Left lung (tissue), 10 donors: ENCODE results near the gene UBR3. TPM values are rescaled to one million over a fixed set of nuclear protein-coding genes. Genes with fewer than 3 reads are reported as not detected.
A peak's percentile ranks its signal among the peaks of the same experiment; 100 is the strongest.

Source experiments
- ATAC-seq: fragments of 200-7000 bp; cut with Tn5 transposase; one replicate; pipeline ENCODE4 v1.9.1; 2020; ENCODE audit warnings: moderate library complexity
- DNase-seq, 4 donors: peaks; one replicate each; pipeline ENCODE4 v3.0.0-alpha.2; 2013 to 2020
- H3K27ac ChIP-seq, 2 donors: fragments of 200-600 bp; sonication (generic) in 1 of 2; one replicate each; pipeline versions ENCODE4 v1.5.0 to v1.8.0; 2020 to 2021
- H3K27me3 ChIP-seq, 2 donors: fragments of 200-600 bp; sonication (generic) in 1 of 2; one replicate each; pipeline versions ENCODE4 v1.5.0 to v1.8.0; 2020 to 2021
- H3K36me3 ChIP-seq, 2 donors: fragments of 200-600 bp; sonication (generic) in 1 of 2; one replicate each; pipeline versions ENCODE4 v1.5.0 to v1.8.0; 2020 to 2021
- H3K4me1 ChIP-seq, 2 donors: fragments of 200-600 bp; one replicate each; pipeline ENCODE4 v1.8.0; 2021
- H3K4me3 ChIP-seq, 2 donors: fragments of 200-600 bp; sonication (generic) in 1 of 2; one replicate each; pipeline versions ENCODE4 v1.5.0 to v1.8.0; 2020 to 2021; ENCODE audit warnings: mild to moderate bottlenecking in 1 of 2
- H3K9me3 ChIP-seq, 2 donors: fragments of 200-600 bp; sonication (generic) in 1 of 2; one replicate each; pipeline versions ENCODE4 v1.5.0 to v1.8.0; 2020 to 2021
- CTCF ChIP-seq, 2 donors: fragments of 200-600 bp; sonication (generic) in 1 of 2; IDR thresholded peaks; one replicate each; pipeline versions ENCODE4 v1.5.0 to v1.8.0; 2021; ENCODE audit warnings: antibody characterized with exemption in 2 of 2
- intact Hi-C, 2 donors: fragments of 100-400 bp; cut with DNase I; formaldehyde crosslinking; loops; one replicate each; pipeline versions ENCODE4 v1.11.2 to v1.14.2; 2022
- polyA plus RNA-seq, 6 donors: library from polyadenylated mRNA; unstranded; fragments of 120-200 nt; gene quantifications; one replicate each; pipeline ENCODE4 v1.2.1, GENCODE V29; 2013; ENCODE audit not compliant: insufficient read length in 6 of 6
- total RNA-seq, 2 donors: library from RNA; stranded (reverse); fragmentation: NEBNext Ultra II Directional; extraction: Animal tissue kit (Norgen Biotek cat#: 25700); gene quantifications; one replicate each; pipeline ENCODE4 v1.2.1, GENCODE V29; 2021
- donor health status: DM: no; HTN: yes; CAD: no.
- donor health status: DM: no; HTN: no; CAD: no.

UBR3 gene
- total and polyA plus RNA-seq, 8 donors = 33.2 to 48.0 (median 40.7) TPM

- Histone ChIP-seq H3K9me3 (no peaks in the 10 kb centered on the region), H3K4me3 (no peak overlapping the region), H3K36me3 (peaks cover 0 to 23% of the 10 kb centered on the region in 2 donors), H3K27ac (no peak overlapping the region), H3K27me3 (no peaks in the 10 kb centered on the region), H3K4me1 (no peaks in the 10 kb centered on the region)
- ATAC-seq (no peak), DNase-seq (no peak)
- intact Hi-C loops = no loop called here
- TF ChIP-seq CTCF (IDR thresholded peaks at IDR 0.05) = no peak
These were observed 198.0 kb downstream of the UBR3 start for GRCh38 chr2:170025223-170025622.

DNA sequence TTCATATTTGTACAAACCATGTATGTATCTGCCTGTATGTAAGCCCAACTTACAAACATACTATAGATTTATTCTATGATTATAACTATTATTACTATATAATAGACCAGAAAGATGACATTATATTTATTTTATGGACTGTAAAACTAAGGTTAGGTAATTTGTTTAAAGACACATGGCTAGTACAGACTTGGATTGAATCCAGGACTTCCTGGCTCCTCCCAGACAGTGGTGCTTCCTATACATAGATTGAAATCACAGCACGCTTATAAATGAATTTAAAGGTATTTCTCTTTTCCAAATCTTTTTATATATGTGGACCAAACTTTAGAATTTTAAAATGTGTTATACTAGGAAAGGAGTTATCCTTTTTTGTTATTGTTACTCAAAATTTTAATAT lies 199.1 kb downstream of the UBR3 start:
- H3K4me1 ChIP-seq = no peaks in the 10 kb centered on the region
- no peak overlapping the region for H3K4me3 ChIP-seq
- no peak for TF ChIP-seq CTCF (IDR thresholded peaks at IDR 0.05)
- no peak for ATAC-seq
- peaks cover 0 to 3% of the 10 kb centered on the region in 2 donors for H3K9me3 ChIP-seq
- H3K27ac ChIP-seq = no peak overlapping the region
- peaks cover 0 to 33% of the 10 kb centered on the region in 2 donors for H3K36me3 ChIP-seq
- intact Hi-C loops = no loop called here
- no peak for DNase-seq
- H3K27me3 ChIP-seq = no peaks in the 10 kb centered on the region

- no peak overlapping the region for H3K4me3 ChIP-seq
- H3K36me3 ChIP-seq = peaks cover 0 to 28% of the 10 kb centered on the region in 2 donors
- no peaks in the 10 kb centered on the region for H3K27me3 ChIP-seq
- intact Hi-C loops = no loop called here
- H3K9me3 ChIP-seq = peaks cover 0 to 3% of the 10 kb centered on the region in 2 donors
- H3K27ac ChIP-seq = peak overlapping the region in 1 of 2 donors; percentile 37
- no peaks in the 10 kb centered on the region for H3K4me1 ChIP-seq
- no peak for ATAC-seq
- TF ChIP-seq CTCF (IDR thresholded peaks at IDR 0.05) = no peak
- no peak for DNase-seq
These were observed 202.3 kb downstream of the UBR3 start for GRCh38 chr2:170029551-170029950.

DNA sequence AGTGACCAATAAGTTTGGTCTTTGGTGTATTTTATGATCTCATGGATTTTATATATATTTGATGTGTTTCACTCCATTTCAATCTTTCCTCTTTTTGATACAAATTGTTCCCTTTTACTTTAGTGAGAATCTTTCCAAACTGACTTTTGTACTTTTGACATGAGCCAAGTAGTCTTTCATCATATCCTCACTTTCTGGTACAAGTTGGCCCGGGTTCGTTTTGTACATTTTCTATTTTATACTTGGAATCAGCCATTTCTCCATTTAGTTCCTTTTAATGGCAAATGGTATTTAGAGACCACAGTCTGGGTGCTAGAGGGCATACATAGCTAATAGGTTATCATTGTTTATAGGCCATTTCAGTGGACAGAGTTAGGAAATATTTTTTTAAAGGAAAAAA lies 202.8 kb downstream of the UBR3 start:
- Histone ChIP-seq H3K27me3 (no peaks in the 10 kb centered on the region), H3K4me1 (no peaks in the 10 kb centered on the region), H3K36me3 (peaks cover 0 to 28% of the 10 kb centered on the region in 2 donors), H3K4me3 (no peak overlapping the region), H3K27ac (peak overlapping the region in 1 of 2 donors; percentile 37), H3K9me3 (peaks cover 0 to 3% of the 10 kb centered on the region in 2 donors)
- no peak for TF ChIP-seq CTCF (IDR thresholded peaks at IDR 0.05)
- ATAC-seq (no peak), DNase-seq (no peak)
- intact Hi-C loops = no loop called here

DNA sequence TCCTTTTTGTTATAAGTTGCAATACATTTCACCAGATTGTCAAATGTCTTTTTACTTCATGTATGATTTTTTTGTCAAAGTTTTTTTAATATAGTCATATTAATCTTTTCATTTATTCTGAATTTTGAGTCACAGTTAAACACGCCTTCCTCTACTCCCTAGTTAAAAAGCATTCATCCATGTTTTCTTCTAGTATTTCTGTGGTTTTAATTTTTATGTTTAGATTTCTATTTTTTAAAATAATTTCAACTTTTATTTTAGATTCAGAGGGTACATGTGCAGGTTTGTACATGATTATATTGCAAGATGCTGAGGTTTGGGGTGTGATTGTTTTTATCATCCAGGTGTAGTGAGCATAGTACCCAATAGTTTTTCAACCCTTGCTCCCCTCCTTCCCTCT lies 204.0 kb downstream of the UBR3 start:
- Histone ChIP-seq H3K27ac (no peak overlapping the region), H3K9me3 (peaks cover 0 to 3% of the 10 kb centered on the region in 2 donors), H3K4me1 (no peaks in the 10 kb centered on the region), H3K36me3 (peaks cover 0 to 28% of the 10 kb centered on the region in 2 donors), H3K27me3 (no peaks in the 10 kb centered on the region), H3K4me3 (no peak overlapping the region)
- ATAC-seq = no peak
- TF ChIP-seq CTCF (IDR thresholded peaks at IDR 0.05) = no peak
- no peak for DNase-seq
- intact Hi-C loops = no loop called here
